Stimulated activated CD8-positive, alpha-beta memory T cell treated with anti-CD3 and anti-CD28 coated beads, Interleukin-7, amount 100 ng/mL, for 48 hours (primary cell): ENCODE results near the gene DYNLL1.
"Not testable (repeated sequence)": the region's sequence is repeated elsewhere in the genome, so short reads cannot be mapped to it uniquely, and the experiment has no call there.

Experiments
- DNase-seq, 2 donors: peaks; one replicate each; pipeline ENCODE4 v3.0.0-alpha.2; 2020; ENCODE audit warnings: low read depth in 1 of 2; ENCODE audit errors: extremely low read depth in 1 of 2

Gene DYNLL1

GRCh38 chr12:120495731-120496412 is at the start of gene DYNLL1:
Gene DYNLL1 (plus strand): TSS chr12:120496113. CDS start chr12:120496422, 309 bp downstream.
- peak; percentile 94 to 95 for DNase-seq

- not testable (repeated sequence) for DNase-seq
Observed at GRCh38 chr12:120446844-120447178, 49.1 kb upstream of the DYNLL1 start.

GRCh38 chr12:120447992-120448391 is 47.9 kb upstream of the DYNLL1 start:
- no peak for DNase-seq

GRCh38 chr12:120452524-120452923 is 43.4 kb upstream of the DYNLL1 start:
- not testable (repeated sequence) for DNase-seq

- DNase-seq: no peak
Observed at GRCh38 chr12:120453060-120453750, 42.7 kb upstream of the DYNLL1 start.

- no peak for DNase-seq
Observed at GRCh38 chr12:120453977-120454376, 41.9 kb upstream of the DYNLL1 start.

- DNase-seq: no peak
Observed at GRCh38 chr12:120455302-120455701, 40.6 kb upstream of the DYNLL1 start.

GRCh38 chr12:120457133-120457532 is 38.8 kb upstream of the DYNLL1 start:
- DNase-seq: no peak

- no peak for DNase-seq
Observed at GRCh38 chr12:120460157-120460556, 35.8 kb upstream of the DYNLL1 start.

GRCh38 chr12:120462099-120462640 is 33.7 kb upstream of the DYNLL1 start:
- no peak for DNase-seq

GRCh38 chr12:120463712-120464111 is 32.2 kb upstream of the DYNLL1 start:
- DNase-seq: no peak

- no peak for DNase-seq
Observed at GRCh38 chr12:120465756-120466155, 30.2 kb upstream of the DYNLL1 start.

- no peak for DNase-seq
Observed at GRCh38 chr12:120466560-120467315, 29.2 kb upstream of the DYNLL1 start.

- DNase-seq: no peak
Observed at GRCh38 chr12:120467439-120467838, 28.5 kb upstream of the DYNLL1 start.

- no peak for DNase-seq
Observed at GRCh38 chr12:120468325-120468820, 27.5 kb upstream of the DYNLL1 start.

- DNase-seq: no peak
Observed at GRCh38 chr12:120468821-120469449, 27.0 kb upstream of the DYNLL1 start.

GRCh38 chr12:120469450-120470149 is 26.3 kb upstream of the DYNLL1 start, which contains the start of gene SRSF9:
Gene SRSF9 (minus strand): TSS chr12:120469748. CDS start chr12:120469609, 139 bp downstream.
- DNase-seq: peak; percentile 91 to 94

- DNase-seq: no peak
Observed at GRCh38 chr12:120470150-120470784, 25.6 kb upstream of the DYNLL1 start.

- DNase-seq: no peak
Observed at GRCh38 chr12:120472521-120472920, 23.4 kb upstream of the DYNLL1 start.
